Activated CD8-positive, alpha-beta memory T cell treated with anti-CD3 and anti-CD28 coated beads, Interleukin-2, amount 50 U/mL, for 1 hour (primary cell): ENCODE measurements around the gene CREB5.

Source experiments
- DNase-seq: peaks from one replicate; pipeline ENCODE4 v3.0.0-alpha.2; 2020; ENCODE audit errors: extremely low read depth

CREB5 gene

GRCh38 chr7:28684650-28685241 lies 272.4 kb downstream of the CREB5 start:
- DNase-seq = no peak

GRCh38 chr7:28685242-28685643 lies 272.9 kb downstream of the CREB5 start:
- no peak for DNase-seq

GRCh38 chr7:28685644-28686417 lies 273.5 kb downstream of the CREB5 start:
- DNase-seq = no peak

- no peak for DNase-seq
Observed at GRCh38 chr7:28686418-28686800, 274.1 kb downstream of the CREB5 start.

- no peak for DNase-seq
Observed at GRCh38 chr7:28687537-28687936, 275.2 kb downstream of the CREB5 start.

GRCh38 chr7:28688174-28688573 lies 275.9 kb downstream of the CREB5 start:
- DNase-seq = no peak

- no peak for DNase-seq
Observed at GRCh38 chr7:28688651-28689050, 276.3 kb downstream of the CREB5 start.

GRCh38 chr7:28695300-28696295 lies 283.3 kb downstream of the CREB5 start:
- no peak for DNase-seq

- DNase-seq = no peak
Observed at GRCh38 chr7:28697913-28698563, 285.7 kb downstream of the CREB5 start.

GRCh38 chr7:28698840-28699239 lies 286.5 kb downstream of the CREB5 start:
- DNase-seq = no peak

- DNase-seq = no peak
Observed at GRCh38 chr7:28700096-28700495, 287.8 kb downstream of the CREB5 start.

- DNase-seq = no peak
Observed at GRCh38 chr7:28700790-28701203, 288.5 kb downstream of the CREB5 start.

- no peak for DNase-seq
Observed at GRCh38 chr7:28701731-28702130, 289.4 kb downstream of the CREB5 start.

- DNase-seq = no peak
Observed at GRCh38 chr7:28702171-28702570, 289.9 kb downstream of the CREB5 start.

- DNase-seq = no peak
Observed at GRCh38 chr7:28703037-28703765, 290.9 kb downstream of the CREB5 start.

GRCh38 chr7:28704706-28705105 lies 292.4 kb downstream of the CREB5 start:
- DNase-seq = no peak

- no peak for DNase-seq
Observed at GRCh38 chr7:28705350-28705749, 293.0 kb downstream of the CREB5 start.

GRCh38 chr7:28706584-28706983 lies 294.3 kb downstream of the CREB5 start:
- no peak for DNase-seq

- DNase-seq = no peak
Observed at GRCh38 chr7:28707291-28707690, 295.0 kb downstream of the CREB5 start.

- DNase-seq = no peak
Observed at GRCh38 chr7:28708033-28708951, 296.0 kb downstream of the CREB5 start.
